ENCODE results near the gene TIGAR.

The TIGAR gene

DNA sequence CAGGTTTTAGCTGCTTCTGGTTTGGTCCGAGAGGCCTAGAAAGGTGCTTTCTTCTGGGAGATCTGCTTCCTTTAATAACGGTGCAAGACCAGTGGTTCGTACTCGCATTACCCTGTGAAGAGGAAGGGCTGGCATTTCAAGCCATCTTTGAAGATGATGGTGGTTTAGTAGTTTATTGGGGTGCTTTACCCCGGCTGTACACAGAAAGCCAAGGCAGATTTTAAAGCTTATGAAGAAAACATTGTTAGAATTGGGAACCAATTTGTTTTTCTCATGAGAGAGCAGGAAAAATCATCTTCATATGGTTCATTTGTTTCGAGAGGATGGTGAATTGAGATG, 43.8 kb upstream of the TIGAR start:
- peaks cover 30% of the 10 kb centered on the region for H3K27me3 ChIP-seq (ENCODE audit: control insufficient read depth, insufficient read depth, low read length)

GRCh38 chr12:4277857-4278256, 43.2 kb upstream of the TIGAR start:
- H3K4me3 ChIP-seq (ENCODE audit: low read depth, low read length): no peak overlapping the region
- peaks cover 24% of the 10 kb centered on the region for H3K4me1 ChIP-seq (ENCODE audit: control insufficient read depth, insufficient read depth, low read length)
- no peak overlapping the region for H3K9ac ChIP-seq (ENCODE audit: low read depth, low read length)
- H3K36me3 ChIP-seq (ENCODE audit: control insufficient read depth, insufficient read depth, low read length): peaks cover 7% of the 10 kb centered on the region
- H3K27me3 ChIP-seq (ENCODE audit: control insufficient read depth, insufficient read depth, low read length): peaks cover 26% of the 10 kb centered on the region
- no peaks in the 10 kb centered on the region for H3K9me3 ChIP-seq (ENCODE audit: control insufficient read depth, insufficient read depth, low read length)

More for the DNA sequence above, 43.8 kb upstream of the TIGAR start:
- H3K36me3 ChIP-seq (ENCODE audit: control insufficient read depth, insufficient read depth, low read length): peaks cover 3% of the 10 kb centered on the region
- H3K9ac ChIP-seq (ENCODE audit: low read depth, low read length): no peak overlapping the region
- H3K4me3 ChIP-seq (ENCODE audit: low read depth, low read length): peak overlapping the region; percentile 1
- H3K9me3 ChIP-seq (ENCODE audit: control insufficient read depth, insufficient read depth, low read length): no peaks in the 10 kb centered on the region
- H3K4me1 ChIP-seq (ENCODE audit: control insufficient read depth, insufficient read depth, low read length): peaks cover 24% of the 10 kb centered on the region

- peaks cover 9% of the 10 kb centered on the region for H3K36me3 ChIP-seq (ENCODE audit: control insufficient read depth, insufficient read depth, low read length)
- no peak overlapping the region for H3K9ac ChIP-seq (ENCODE audit: low read depth, low read length)
- H3K9me3 ChIP-seq (ENCODE audit: control insufficient read depth, insufficient read depth, low read length): no peaks in the 10 kb centered on the region
- H3K4me3 ChIP-seq (ENCODE audit: low read depth, low read length): no peak overlapping the region
- peaks cover 22% of the 10 kb centered on the region for H3K27me3 ChIP-seq (ENCODE audit: control insufficient read depth, insufficient read depth, low read length)
- peaks cover 20% of the 10 kb centered on the region for H3K4me1 ChIP-seq (ENCODE audit: control insufficient read depth, insufficient read depth, low read length)
These were observed 42.5 kb upstream of the TIGAR start for GRCh38 chr12:4278329-4279197.

- Histone ChIP-seq H3K4me3 (ENCODE audit: low read depth, low read length) (no peak overlapping the region), H3K36me3 (ENCODE audit: control insufficient read depth, insufficient read depth, low read length) (peaks cover 14% of the 10 kb centered on the region), H3K27me3 (ENCODE audit: control insufficient read depth, insufficient read depth, low read length) (peaks cover 21% of the 10 kb centered on the region), H3K9me3 (ENCODE audit: control insufficient read depth, insufficient read depth, low read length) (no peaks in the 10 kb centered on the region), H3K9ac (ENCODE audit: low read depth, low read length) (no peak overlapping the region), H3K4me1 (ENCODE audit: control insufficient read depth, insufficient read depth, low read length) (peaks cover 20% of the 10 kb centered on the region)
These were observed 41.8 kb upstream of the TIGAR start for GRCh38 chr12:4279198-4279690.

DNA sequence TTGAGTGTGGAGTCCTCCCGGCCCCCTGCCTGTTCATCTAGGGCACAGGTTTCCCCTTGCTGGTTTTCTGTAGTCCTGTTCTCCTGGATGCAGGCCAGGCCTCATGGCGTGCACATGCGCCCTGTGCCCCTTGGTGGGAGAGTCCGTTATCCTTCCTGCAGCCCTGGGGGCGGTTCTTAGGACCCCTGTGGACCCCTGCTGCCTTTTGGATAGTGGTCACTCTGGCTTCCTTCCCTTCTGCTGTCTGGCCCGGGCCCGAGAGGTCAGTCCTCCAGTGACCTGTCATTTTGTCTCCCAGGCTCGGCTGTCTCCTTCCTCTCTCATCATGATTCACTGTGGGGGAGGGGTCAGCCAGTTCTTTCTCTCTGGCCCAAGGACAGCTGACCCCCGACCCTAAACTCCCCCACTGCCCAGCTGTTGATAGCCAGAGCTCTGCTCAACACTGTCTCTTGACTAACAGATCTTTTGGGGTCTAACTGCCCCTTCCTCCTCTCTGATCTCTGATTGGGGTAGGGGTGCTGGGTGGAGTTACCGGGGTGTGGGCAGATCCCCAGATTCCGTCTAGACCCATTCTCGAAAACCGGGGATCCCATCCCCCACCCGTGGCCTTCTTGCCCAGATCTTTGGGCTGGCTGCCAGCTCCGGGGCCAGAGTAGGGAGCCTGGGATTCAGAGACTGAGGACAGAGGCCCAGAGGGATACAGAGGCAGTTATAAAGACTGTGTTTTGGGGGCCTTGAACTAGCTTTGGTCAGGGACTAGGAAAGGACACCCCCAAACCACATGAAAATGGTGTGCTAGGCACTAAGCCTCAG, 40.5 kb upstream of the TIGAR start:
- Histone ChIP-seq H3K9me3 (ENCODE audit: control insufficient read depth, insufficient read depth, low read length) (no peaks in the 10 kb centered on the region), H3K36me3 (ENCODE audit: control insufficient read depth, insufficient read depth, low read length) (peaks cover 15% of the 10 kb centered on the region), H3K4me3 (ENCODE audit: low read depth, low read length) (no peak overlapping the region), H3K4me1 (ENCODE audit: control insufficient read depth, insufficient read depth, low read length) (peaks cover 20% of the 10 kb centered on the region), H3K27me3 (ENCODE audit: control insufficient read depth, insufficient read depth, low read length) (peaks cover 12% of the 10 kb centered on the region), H3K9ac (ENCODE audit: low read depth, low read length) (no peak overlapping the region)

DNA sequence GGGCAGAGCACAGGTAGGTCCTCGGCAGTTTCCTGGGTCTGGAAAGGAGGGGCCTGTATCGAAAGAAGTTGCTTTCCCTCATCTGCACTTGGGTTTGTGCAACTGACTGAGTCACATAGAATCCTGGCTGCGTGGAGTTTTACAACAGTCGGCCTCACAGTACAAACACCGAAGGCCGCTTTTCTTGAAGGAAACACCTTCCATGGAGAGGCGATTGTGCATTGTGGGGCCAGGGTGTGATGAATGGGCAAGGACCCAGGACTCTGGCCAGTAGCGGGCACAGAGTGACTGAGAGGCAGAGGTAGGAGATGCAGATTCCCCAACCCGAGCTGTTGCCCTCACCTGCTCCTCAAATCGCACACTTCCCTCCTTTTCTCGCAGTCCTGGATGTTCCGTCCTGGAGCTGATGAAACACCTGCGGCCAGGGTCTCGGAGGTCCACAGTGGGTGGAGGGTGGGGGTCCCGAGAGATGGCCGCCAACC, 39.8 kb upstream of the TIGAR start:
- peaks cover 16% of the 10 kb centered on the region for H3K36me3 ChIP-seq (ENCODE audit: control insufficient read depth, insufficient read depth, low read length)
- no peak overlapping the region for H3K4me3 ChIP-seq (ENCODE audit: low read depth, low read length)
- peaks cover 18% of the 10 kb centered on the region for H3K4me1 ChIP-seq (ENCODE audit: control insufficient read depth, insufficient read depth, low read length)
- H3K9ac ChIP-seq (ENCODE audit: low read depth, low read length): no peak overlapping the region
- peaks cover 5% of the 10 kb centered on the region for H3K27me3 ChIP-seq (ENCODE audit: control insufficient read depth, insufficient read depth, low read length)
- H3K9me3 ChIP-seq (ENCODE audit: control insufficient read depth, insufficient read depth, low read length): no peaks in the 10 kb centered on the region

DNA sequence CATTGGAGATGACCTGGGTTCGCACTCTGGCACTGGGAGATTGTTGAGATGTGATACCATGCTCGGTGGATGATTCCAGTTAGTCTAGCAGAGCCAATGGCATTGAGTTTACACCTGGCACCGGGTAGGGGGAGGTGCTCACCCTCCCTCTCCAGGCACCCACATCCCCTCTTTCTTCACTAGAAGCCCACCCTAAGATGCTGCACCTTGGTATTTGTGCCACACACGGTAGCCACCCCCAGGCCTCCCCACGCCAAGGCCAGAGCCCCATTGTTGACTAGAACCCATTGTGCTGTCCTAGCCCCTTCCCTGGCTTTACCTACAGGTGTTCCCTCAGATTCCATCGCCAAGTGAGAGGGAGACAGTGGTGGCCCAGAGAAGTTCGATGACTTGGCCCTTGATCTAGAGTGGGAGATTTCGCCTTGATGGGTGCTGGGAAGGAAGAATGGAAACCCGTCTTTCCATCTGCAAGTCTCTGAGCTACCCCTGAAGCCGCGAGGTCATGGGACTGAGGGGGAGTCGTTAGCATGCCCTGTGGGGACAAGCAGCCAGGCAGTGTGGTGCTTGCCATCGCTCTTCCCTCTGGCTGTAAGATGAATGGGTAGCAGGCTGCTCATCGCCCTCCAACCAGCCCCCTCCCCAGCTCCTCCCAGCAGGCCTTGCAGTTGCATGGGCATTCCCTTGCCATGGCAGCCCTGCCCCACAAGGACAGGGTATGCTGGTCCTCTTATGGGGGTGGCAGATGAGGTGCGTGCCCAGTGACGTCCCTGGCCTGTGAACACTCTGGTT, 38.7 kb upstream of the TIGAR start:
- peaks cover 23% of the 10 kb centered on the region for H3K36me3 ChIP-seq (ENCODE audit: control insufficient read depth, insufficient read depth, low read length)
- H3K4me3 ChIP-seq (ENCODE audit: low read depth, low read length): no peak overlapping the region
- peaks cover 9% of the 10 kb centered on the region for H3K4me1 ChIP-seq (ENCODE audit: control insufficient read depth, insufficient read depth, low read length)

GRCh38 chr12:4282892-4283511, 38.0 kb upstream of the TIGAR start:
- Histone ChIP-seq H3K9ac (ENCODE audit: low read depth, low read length) (no peak overlapping the region), H3K27me3 (ENCODE audit: control insufficient read depth, insufficient read depth, low read length) (no peaks in the 10 kb centered on the region), H3K9me3 (ENCODE audit: control insufficient read depth, insufficient read depth, low read length) (no peaks in the 10 kb centered on the region), H3K36me3 (ENCODE audit: control insufficient read depth, insufficient read depth, low read length) (peaks cover 23% of the 10 kb centered on the region), H3K4me3 (ENCODE audit: low read depth, low read length) (no peak overlapping the region), H3K4me1 (ENCODE audit: control insufficient read depth, insufficient read depth, low read length) (peaks cover 2% of the 10 kb centered on the region)

More for the DNA sequence above, 38.7 kb upstream of the TIGAR start:
- Histone ChIP-seq H3K9me3 (ENCODE audit: control insufficient read depth, insufficient read depth, low read length) (no peaks in the 10 kb centered on the region), H3K9ac (ENCODE audit: low read depth, low read length) (no peak overlapping the region), H3K27me3 (ENCODE audit: control insufficient read depth, insufficient read depth, low read length) (no peaks in the 10 kb centered on the region)

- no peaks in the 10 kb centered on the region for H3K4me1 ChIP-seq (ENCODE audit: control insufficient read depth, insufficient read depth, low read length)
- H3K36me3 ChIP-seq (ENCODE audit: control insufficient read depth, insufficient read depth, low read length): peaks cover 29% of the 10 kb centered on the region
- H3K27me3 ChIP-seq (ENCODE audit: control insufficient read depth, insufficient read depth, low read length): no peaks in the 10 kb centered on the region
- no peak overlapping the region for H3K9ac ChIP-seq (ENCODE audit: low read depth, low read length)
- H3K9me3 ChIP-seq (ENCODE audit: control insufficient read depth, insufficient read depth, low read length): no peaks in the 10 kb centered on the region
- H3K4me3 ChIP-seq (ENCODE audit: low read depth, low read length): no peak overlapping the region
These were observed 37.3 kb upstream of the TIGAR start for GRCh38 chr12:4283512-4284255.

DNA sequence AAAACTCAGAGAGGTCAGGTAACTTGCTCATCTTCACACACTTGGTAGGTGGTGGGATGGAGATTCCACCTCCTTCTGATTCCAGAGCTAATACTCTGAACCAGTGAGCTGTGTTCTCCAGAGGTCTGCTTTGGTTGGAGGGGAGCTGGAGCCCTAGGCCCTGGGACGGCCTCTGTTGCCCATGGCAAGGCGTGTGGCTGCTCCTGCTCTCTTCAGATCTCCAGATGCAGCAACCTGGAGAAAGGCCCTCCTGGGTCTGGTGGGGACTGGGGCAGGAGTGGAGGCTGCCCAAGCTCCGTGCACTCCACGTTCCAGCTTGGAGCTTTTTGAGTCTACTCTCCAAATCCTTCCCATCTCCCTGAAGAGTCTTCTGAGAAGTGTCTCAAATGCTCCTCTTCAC, 36.7 kb upstream of the TIGAR start:
- Histone ChIP-seq H3K36me3 (ENCODE audit: control insufficient read depth, insufficient read depth, low read length) (peaks cover 33% of the 10 kb centered on the region), H3K9ac (ENCODE audit: low read depth, low read length) (no peak overlapping the region), H3K9me3 (ENCODE audit: control insufficient read depth, insufficient read depth, low read length) (no peaks in the 10 kb centered on the region), H3K4me1 (ENCODE audit: control insufficient read depth, insufficient read depth, low read length) (no peaks in the 10 kb centered on the region), H3K27me3 (ENCODE audit: control insufficient read depth, insufficient read depth, low read length) (no peaks in the 10 kb centered on the region), H3K4me3 (ENCODE audit: low read depth, low read length) (no peak overlapping the region)
